OCI-LY3 (cell line): Measurements from ENCODE around the gene TIMP4.

Source experiments
- H2AFZ ChIP-seq: fragments of 200-600, 300-600 bp; shearing (Covaris generic); 2 replicates; pipeline ENCODE4 v1.6.0; 2014; ENCODE audit warnings: antibody characterized with exemption, low read depth, low read length
- H3K27ac ChIP-seq: fragments of 200-600, 300-600 bp; sonication (generic); 2 replicates; pipeline ENCODE4 v1.5.1; 2014; ENCODE audit warnings: mild to moderate bottlenecking, low read length, moderate library complexity, mixed read lengths
- H3K27me3 ChIP-seq: fragments of 200-600, 300-600 bp; sonication (generic); 2 replicates; pipeline ENCODE4 v1.6.1; 2014; ENCODE audit warnings: low read depth, low read length, mixed read lengths
- H3K36me3 ChIP-seq: fragments of 200-600, 300-600 bp; sonication (generic); replicated peaks from 2 replicates; pipeline ENCODE3; 2014; ENCODE audit warnings: low read depth, low read length, mixed read lengths
- H3K4me1 ChIP-seq: fragments of 300-600, 200-600 bp; sonication (generic); 2 replicates; pipeline ENCODE4 v1.6.1; 2014; ENCODE audit warnings: low read length, mixed read lengths
- H3K4me2 ChIP-seq: fragments of 200-600, 300-600 bp; sonication (generic); 2 replicates; pipeline ENCODE4 v1.6.1; 2014; ENCODE audit warnings: low read length, mixed read lengths
- H3K4me3 ChIP-seq: fragments of 300-600, 200-600 bp; sonication (generic); 2 replicates; pipeline ENCODE4 v1.5.1; 2014; ENCODE audit warnings: antibody characterized with exemption, mild to moderate bottlenecking, low read length, moderate library complexity
- H3K79me2 ChIP-seq: fragments of 300-600, 200-600 bp; shearing (Covaris generic); 2 replicates; pipeline ENCODE4 v1.6.1; 2014; ENCODE audit warnings: mild to moderate bottlenecking, low read length, mixed read lengths
- H3K9ac ChIP-seq: fragments of 300-600, 200-600 bp; shearing (Covaris generic); 2 replicates; pipeline ENCODE4 v1.6.0; 2014; ENCODE audit warnings: mild to moderate bottlenecking, low read length, moderate library complexity
- H3K9me3 ChIP-seq: fragments of 200-600, 300-600 bp; shearing (Covaris generic); 2 replicates; pipeline ENCODE4 v1.6.1; 2014; ENCODE audit warnings: low read length, mixed read lengths; ENCODE audit not compliant: insufficient read depth
- H4K20me1 ChIP-seq: fragments of 200-600, 300-600 bp; sonication (generic); 2 replicates; pipeline ENCODE4 v1.6.1; 2016; ENCODE audit warnings: low read length, mixed read lengths; ENCODE audit not compliant: insufficient read depth
- EZH2phosphoT487 ChIP-seq: fragments of 200-600 bp; shearing (Covaris generic); IDR thresholded peaks from 2 replicates; pipeline ENCODE4 v1.6.1; 2018; ENCODE audit warnings: antibody characterized with exemption, mixed run types, low read depth
- TF ChIP-seq, protein P1 (sequence below): fragments of 200-600, 300-600 bp; sonication (generic); IDR thresholded peaks from 2 replicates; pipeline ENCODE4 v1.5.1; 2014; ENCODE audit warnings: antibody characterized with exemption, low read length, low read depth

TIMP4 gene

DNA sequence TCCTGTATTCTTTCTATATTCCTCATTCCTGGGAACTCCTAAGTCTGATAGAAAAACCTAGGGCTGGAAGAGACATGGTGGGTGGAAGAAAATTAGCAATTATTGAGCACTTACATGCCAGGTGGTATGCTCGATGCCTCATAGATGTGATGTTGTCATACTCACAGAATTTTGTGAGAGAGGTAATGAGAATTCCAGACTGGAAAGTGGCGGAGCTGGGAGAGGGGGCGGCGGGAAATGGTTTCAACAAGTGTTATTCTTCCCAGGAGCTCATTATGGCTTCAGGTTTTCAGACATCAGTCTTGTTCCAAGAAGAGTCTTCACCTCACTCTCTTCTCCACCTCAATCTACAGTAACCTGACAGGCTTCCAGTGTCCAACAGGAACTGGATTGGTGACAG lies 16.2 kb downstream of the TIMP4 start:
- Histone ChIP-seq H3K4me2 (no peak overlapping the region), H3K4me1 (no peaks in the 10 kb centered on the region), H3K9me3 (no peaks in the 10 kb centered on the region), H3K27me3 (peaks cover 26% of the 10 kb centered on the region), H3K79me2 (no peaks in the 10 kb centered on the region), H2AFZ (no peak overlapping the region), H3K9ac (no peak overlapping the region), H3K4me3 (no peak overlapping the region), H4K20me1 (no peaks in the 10 kb centered on the region), H3K27ac (no peak overlapping the region), H3K36me3 (no peaks in the 10 kb centered on the region)
- TF ChIP-seq, protein P1, sequence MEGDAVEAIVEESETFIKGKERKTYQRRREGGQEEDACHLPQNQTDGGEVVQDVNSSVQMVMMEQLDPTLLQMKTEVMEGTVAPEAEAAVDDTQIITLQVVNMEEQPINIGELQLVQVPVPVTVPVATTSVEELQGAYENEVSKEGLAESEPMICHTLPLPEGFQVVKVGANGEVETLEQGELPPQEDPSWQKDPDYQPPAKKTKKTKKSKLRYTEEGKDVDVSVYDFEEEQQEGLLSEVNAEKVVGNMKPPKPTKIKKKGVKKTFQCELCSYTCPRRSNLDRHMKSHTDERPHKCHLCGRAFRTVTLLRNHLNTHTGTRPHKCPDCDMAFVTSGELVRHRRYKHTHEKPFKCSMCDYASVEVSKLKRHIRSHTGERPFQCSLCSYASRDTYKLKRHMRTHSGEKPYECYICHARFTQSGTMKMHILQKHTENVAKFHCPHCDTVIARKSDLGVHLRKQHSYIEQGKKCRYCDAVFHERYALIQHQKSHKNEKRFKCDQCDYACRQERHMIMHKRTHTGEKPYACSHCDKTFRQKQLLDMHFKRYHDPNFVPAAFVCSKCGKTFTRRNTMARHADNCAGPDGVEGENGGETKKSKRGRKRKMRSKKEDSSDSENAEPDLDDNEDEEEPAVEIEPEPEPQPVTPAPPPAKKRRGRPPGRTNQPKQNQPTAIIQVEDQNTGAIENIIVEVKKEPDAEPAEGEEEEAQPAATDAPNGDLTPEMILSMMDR: no peak
- no peak for TF ChIP-seq EZH2phosphoT487

DNA sequence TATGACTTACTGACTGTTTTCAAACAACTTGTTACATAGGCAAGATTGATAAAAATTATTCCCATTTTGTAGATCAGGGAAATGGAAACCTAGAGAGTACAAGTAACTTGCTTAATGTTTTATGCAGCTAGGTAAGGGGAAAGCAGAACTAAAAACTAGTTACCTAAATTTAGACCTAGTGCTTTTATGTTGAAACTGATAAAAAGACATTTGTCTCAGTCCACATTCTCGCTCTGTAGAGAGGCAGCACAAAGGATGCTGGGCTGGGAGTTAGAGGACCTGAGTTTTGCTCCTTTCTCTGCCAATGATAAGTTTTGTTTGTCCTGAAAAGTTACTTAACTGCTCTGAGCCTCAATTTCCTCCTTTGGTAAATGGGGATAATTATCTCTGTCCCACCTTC lies 17.4 kb downstream of the TIMP4 start:
- Histone ChIP-seq H3K4me3 (no peak overlapping the region), H4K20me1 (no peaks in the 10 kb centered on the region), H3K9ac (no peak overlapping the region), H3K4me2 (no peak overlapping the region), H3K27ac (no peak overlapping the region), H2AFZ (no peak overlapping the region), H3K9me3 (no peaks in the 10 kb centered on the region), H3K4me1 (no peaks in the 10 kb centered on the region), H3K79me2 (no peaks in the 10 kb centered on the region), H3K27me3 (peaks cover 26% of the 10 kb centered on the region), H3K36me3 (no peaks in the 10 kb centered on the region)
- TF ChIP-seq EZH2phosphoT487: no peak
- TF ChIP-seq, protein P1: no peak

DNA sequence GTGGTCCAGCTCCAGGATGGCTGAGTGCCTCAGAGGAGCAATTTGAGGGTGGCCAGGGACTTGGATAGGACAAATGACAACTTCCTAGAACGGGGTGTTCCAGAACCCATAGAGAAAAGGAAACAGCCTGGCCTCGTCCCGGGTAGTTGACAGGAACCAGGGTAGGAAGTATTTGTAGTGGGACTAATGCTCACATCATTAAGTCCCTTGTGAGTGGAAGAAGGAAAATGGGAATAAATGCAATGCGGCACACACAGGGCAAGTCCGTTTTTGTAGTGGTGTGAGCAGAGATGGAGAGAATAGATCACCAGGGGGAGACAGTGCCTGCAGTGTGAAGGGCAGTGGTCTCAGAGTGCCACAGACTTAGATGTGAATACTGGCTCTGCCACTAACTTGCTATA lies 19.6 kb downstream of the TIMP4 start:
- Histone ChIP-seq H2AFZ (no peak overlapping the region), H3K27ac (no peak overlapping the region), H3K4me3 (no peak overlapping the region), H3K36me3 (no peaks in the 10 kb centered on the region), H3K4me1 (no peaks in the 10 kb centered on the region), H3K9me3 (no peaks in the 10 kb centered on the region), H3K79me2 (no peaks in the 10 kb centered on the region), H4K20me1 (no peaks in the 10 kb centered on the region), H3K4me2 (no peak overlapping the region), H3K27me3 (peaks cover 26% of the 10 kb centered on the region), H3K9ac (no peak overlapping the region)
- TF ChIP-seq, protein P1: peak; percentile 49
- no peak for TF ChIP-seq EZH2phosphoT487

DNA sequence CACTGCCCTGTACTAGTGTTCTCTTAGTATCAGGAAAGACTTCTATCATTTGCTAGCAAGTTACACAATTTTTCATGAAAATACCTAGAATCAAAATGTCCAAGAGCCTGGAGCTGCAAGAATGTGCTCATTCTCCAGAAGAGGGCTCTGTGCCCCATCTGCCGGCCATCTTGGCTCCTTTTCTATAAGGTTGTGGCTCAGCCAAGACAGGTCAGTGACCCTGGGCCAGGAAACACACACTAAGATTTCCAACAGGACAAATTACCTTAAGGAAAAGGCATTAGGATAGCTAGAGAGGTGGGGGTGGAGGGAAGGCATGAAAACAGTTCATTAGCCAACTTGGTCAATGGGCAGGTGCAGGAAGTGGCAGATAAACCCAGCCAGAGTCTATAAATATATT lies 20.7 kb downstream of the TIMP4 start:
- no peak overlapping the region for H3K4me2 ChIP-seq
- no peak overlapping the region for H3K27ac ChIP-seq
- H3K9ac ChIP-seq: no peak overlapping the region
- H4K20me1 ChIP-seq: no peaks in the 10 kb centered on the region
- no peaks in the 10 kb centered on the region for H3K36me3 ChIP-seq
- peaks cover 31% of the 10 kb centered on the region for H3K27me3 ChIP-seq
- TF ChIP-seq EZH2phosphoT487: no peak
- TF ChIP-seq, protein P1: peak; percentile 75
- H3K4me1 ChIP-seq: no peaks in the 10 kb centered on the region
- H3K79me2 ChIP-seq: no peaks in the 10 kb centered on the region
- peak overlapping the region; percentile 71 for H2AFZ ChIP-seq
- no peaks in the 10 kb centered on the region for H3K9me3 ChIP-seq
- no peak overlapping the region for H3K4me3 ChIP-seq
